ENCODE measurements around the gene ANKRD24. TPM values are rescaled to one million over a fixed set of nuclear protein-coding genes. Genes with fewer than 3 reads are reported as not detected.
"Not testable (repeated sequence)": the region's sequence is repeated elsewhere in the genome, so short reads cannot be mapped to it uniquely, and the experiment has no call there.

The ANKRD24 gene
- total RNA-seq, 1 donor from 2014 or later, result 0.89 TPM

DNA sequence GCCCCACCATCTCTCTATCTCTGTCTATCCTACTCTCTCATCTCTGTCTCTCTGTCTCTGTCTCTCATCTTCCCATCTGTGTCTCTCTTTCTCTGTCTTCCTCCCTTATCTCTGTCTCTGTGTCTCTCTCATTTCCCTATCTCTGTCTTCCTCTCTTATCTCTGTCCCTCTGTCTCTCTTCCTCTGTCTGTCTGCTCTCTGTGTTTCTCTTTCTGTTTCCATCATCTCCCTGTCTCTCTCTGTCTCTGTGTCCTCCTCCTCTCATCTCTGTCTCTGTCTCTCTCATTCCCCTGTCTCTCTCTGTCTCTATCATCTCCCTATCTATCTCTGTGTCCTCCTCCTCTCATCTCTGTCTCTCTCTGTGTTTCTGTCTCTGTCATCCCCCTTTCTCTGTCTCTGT is 45.3 kb downstream of the ANKRD24 start:
- no peaks in the 10 kb centered on the region for H3K36me3 Mint-ChIP-seq (ENCODE audit: unreplicated experiment)
- no peak overlapping the region for H3K4me3 Mint-ChIP-seq (ENCODE audit: unreplicated experiment)
- H3K27ac Mint-ChIP-seq (ENCODE audit: unreplicated experiment), result no peak overlapping the region
- no peak for DNase-seq (ENCODE audit: extremely low spot score, unreplicated experiment)
- TF ChIP-seq, protein P1, sequence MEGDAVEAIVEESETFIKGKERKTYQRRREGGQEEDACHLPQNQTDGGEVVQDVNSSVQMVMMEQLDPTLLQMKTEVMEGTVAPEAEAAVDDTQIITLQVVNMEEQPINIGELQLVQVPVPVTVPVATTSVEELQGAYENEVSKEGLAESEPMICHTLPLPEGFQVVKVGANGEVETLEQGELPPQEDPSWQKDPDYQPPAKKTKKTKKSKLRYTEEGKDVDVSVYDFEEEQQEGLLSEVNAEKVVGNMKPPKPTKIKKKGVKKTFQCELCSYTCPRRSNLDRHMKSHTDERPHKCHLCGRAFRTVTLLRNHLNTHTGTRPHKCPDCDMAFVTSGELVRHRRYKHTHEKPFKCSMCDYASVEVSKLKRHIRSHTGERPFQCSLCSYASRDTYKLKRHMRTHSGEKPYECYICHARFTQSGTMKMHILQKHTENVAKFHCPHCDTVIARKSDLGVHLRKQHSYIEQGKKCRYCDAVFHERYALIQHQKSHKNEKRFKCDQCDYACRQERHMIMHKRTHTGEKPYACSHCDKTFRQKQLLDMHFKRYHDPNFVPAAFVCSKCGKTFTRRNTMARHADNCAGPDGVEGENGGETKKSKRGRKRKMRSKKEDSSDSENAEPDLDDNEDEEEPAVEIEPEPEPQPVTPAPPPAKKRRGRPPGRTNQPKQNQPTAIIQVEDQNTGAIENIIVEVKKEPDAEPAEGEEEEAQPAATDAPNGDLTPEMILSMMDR (IDR thresholded peaks at IDR 0.05), result no peak
- no peaks in the 10 kb centered on the region for H3K27me3 Mint-ChIP-seq (ENCODE audit: unreplicated experiment)
- no peaks in the 10 kb centered on the region for H3K9me3 Mint-ChIP-seq (ENCODE audit: unreplicated experiment)
- no peaks in the 10 kb centered on the region for H3K4me1 Mint-ChIP-seq (ENCODE audit: unreplicated experiment)

DNA sequence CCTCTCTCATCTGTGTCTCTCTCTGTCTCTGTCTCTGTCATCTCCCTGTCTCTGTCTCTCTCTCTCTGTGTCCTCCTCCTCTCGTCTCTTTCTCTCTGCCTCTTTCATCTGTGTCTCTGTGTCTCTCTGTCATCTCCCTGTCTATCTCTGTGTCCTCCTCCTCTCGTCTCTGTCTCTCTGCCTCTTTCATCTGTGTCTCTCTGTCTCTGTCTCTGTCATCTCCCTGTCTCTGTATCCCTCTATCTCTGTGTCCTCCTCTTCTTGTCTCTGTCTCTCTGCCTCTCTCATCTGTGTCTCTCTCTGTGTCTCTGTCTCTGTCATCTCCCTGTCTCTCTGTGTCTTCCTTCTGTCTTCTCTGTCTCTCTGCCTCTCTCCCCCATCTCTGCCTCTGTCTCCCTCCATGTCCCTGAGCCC is 46.3 kb downstream of the ANKRD24 start:
- H3K4me3 Mint-ChIP-seq (ENCODE audit: unreplicated experiment), result no peak overlapping the region
- no peak overlapping the region for H3K27ac Mint-ChIP-seq (ENCODE audit: unreplicated experiment)

DNA sequence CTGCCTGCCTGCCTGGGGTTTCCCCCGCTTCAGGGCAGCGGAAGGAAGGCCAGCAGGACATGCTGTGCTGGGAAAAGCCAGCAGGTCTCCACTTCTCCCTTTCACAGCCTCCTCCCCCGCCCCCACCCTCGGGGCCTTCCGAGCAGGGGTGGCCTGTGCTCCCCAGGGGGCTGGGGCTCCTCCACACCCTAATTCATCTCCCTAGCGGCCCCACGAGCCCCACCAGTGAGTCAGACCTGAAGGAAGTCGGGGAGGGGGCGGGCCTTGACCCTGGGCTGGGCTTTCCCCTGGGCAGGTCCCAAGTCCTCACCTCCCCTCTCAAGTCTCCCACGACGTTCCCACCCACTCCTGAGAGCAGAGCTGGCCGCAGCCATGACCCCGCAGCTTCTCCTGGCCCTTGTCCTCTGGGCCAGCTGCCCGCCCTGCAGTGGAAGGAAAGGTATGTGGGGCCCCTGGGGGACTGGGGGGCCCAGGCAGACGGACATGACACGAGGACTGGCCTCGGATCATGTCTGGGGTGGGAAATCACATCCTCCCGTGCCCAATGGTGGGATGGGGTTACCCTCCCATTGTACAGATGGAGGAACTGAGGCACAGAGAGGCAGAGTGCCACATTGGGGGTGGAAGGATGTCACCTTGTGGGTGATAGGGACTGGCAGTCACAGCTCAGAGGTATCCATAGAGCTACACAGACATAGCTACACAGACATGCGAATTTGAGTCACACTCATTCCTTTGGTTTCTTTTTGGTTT is 46.9 kb downstream of the ANKRD24 start, which contains the start of gene EBI3:
Gene EBI3 (plus strand): TSS at position 345 of the 753 bp plus-strand sequence. CDS start 28 bp downstream, at position 373.
- no peak within 1 kb of the TSS for H3K4me3 Mint-ChIP-seq (ENCODE audit: unreplicated experiment)
- TF ChIP-seq, protein P1 (IDR thresholded peaks at IDR 0.05), result no peak
- peaks cover 8% of the 10 kb centered on the region for H3K4me1 Mint-ChIP-seq (ENCODE audit: unreplicated experiment)
- peak; percentile 88 for DNase-seq (ENCODE audit: extremely low spot score, unreplicated experiment)
- H3K36me3 Mint-ChIP-seq (ENCODE audit: unreplicated experiment), result no peaks in the 10 kb centered on the region
- H3K27me3 Mint-ChIP-seq (ENCODE audit: unreplicated experiment), result no peaks in the 10 kb centered on the region
- peak within 1 kb of the TSS; percentile 81 for H3K27ac Mint-ChIP-seq (ENCODE audit: unreplicated experiment)
- no peaks in the 10 kb centered on the region for H3K9me3 Mint-ChIP-seq (ENCODE audit: unreplicated experiment)

More for the DNA sequence above, 46.3 kb downstream of the ANKRD24 start:
- Mint-ChIP-seq H3K4me1 (ENCODE audit: unreplicated experiment) (peaks cover 5% of the 10 kb centered on the region), H3K9me3 (ENCODE audit: unreplicated experiment) (no peaks in the 10 kb centered on the region), H3K27me3 (ENCODE audit: unreplicated experiment) (no peaks in the 10 kb centered on the region), H3K36me3 (ENCODE audit: unreplicated experiment) (no peaks in the 10 kb centered on the region)
- TF ChIP-seq, protein P1 (IDR thresholded peaks at IDR 0.05), result no peak
- DNase-seq (ENCODE audit: extremely low spot score, unreplicated experiment), result no peak

DNA sequence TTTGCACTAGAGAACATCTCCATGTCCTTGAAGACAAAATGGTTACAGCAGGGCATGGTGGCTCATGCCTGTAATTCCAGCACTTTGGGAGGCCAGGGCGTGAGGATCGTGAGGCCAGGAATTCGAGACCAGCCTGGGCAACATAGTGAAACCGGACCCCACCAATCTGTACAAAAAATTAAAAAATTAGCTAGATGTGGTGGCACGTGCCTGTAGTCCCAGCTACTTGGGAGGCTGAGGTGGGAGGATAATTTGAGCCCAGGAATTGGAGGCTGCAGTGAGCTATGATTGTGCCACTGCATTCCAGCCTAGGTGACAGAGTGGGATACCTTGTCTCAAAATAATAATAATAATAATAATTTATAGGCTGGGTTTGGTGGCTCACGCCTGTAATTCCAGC is 47.7 kb downstream of the ANKRD24 start:
- not testable (repeated sequence) for H3K4me3 Mint-ChIP-seq (ENCODE audit: unreplicated experiment); H3K9me3 Mint-ChIP-seq (ENCODE audit: unreplicated experiment); H3K4me1 Mint-ChIP-seq (ENCODE audit: unreplicated experiment); H3K27ac Mint-ChIP-seq (ENCODE audit: unreplicated experiment); DNase-seq (ENCODE audit: extremely low spot score, unreplicated experiment); H3K27me3 Mint-ChIP-seq (ENCODE audit: unreplicated experiment); H3K36me3 Mint-ChIP-seq (ENCODE audit: unreplicated experiment)

DNA sequence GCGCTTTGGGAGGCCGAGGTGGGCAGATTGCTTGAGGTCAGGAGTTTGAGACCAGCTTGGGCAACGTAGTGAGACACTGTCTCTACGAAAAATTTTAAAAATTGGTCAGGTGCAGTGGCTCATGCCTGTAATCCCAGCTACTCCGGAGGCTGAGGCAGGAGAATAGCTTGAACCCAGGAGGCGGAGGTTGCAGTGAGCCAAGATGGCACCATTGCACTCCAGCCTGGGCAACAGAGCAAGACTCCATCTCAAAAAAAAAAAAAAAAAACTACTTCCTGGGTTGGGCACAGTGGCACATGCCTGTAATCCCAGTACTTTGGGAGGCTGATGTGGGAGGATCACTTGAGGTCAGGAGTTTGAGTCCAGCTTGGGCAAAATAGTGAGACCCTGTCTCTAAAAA is 49.0 kb downstream of the ANKRD24 start:
- H3K4me1 Mint-ChIP-seq (ENCODE audit: unreplicated experiment); H3K36me3 Mint-ChIP-seq (ENCODE audit: unreplicated experiment); DNase-seq (ENCODE audit: extremely low spot score, unreplicated experiment); H3K4me3 Mint-ChIP-seq (ENCODE audit: unreplicated experiment); H3K9me3 Mint-ChIP-seq (ENCODE audit: unreplicated experiment); H3K27ac Mint-ChIP-seq (ENCODE audit: unreplicated experiment); H3K27me3 Mint-ChIP-seq (ENCODE audit: unreplicated experiment): not testable (repeated sequence)

DNA sequence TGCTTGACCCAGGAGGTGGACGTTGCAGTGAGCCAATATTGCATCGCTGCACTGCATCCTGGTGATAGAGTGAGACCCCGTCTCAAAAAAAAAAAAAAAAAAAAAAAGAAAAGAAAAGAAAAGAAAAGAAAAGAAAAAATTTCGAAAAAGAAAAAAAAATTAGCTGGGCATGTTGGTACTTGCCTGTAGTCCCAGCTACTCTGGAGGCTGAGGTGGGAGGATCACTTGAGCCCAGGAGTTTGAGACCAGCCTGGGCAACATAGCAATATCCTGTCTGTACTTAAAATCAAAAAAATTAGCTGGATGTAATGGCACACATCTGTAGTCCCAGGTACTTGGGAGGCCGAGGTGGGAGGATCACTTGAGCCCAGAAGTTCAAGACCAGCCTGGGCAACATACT is 49.6 kb downstream of the ANKRD24 start:
- H3K27me3 Mint-ChIP-seq (ENCODE audit: unreplicated experiment); H3K4me3 Mint-ChIP-seq (ENCODE audit: unreplicated experiment); H3K36me3 Mint-ChIP-seq (ENCODE audit: unreplicated experiment); H3K9me3 Mint-ChIP-seq (ENCODE audit: unreplicated experiment); DNase-seq (ENCODE audit: extremely low spot score, unreplicated experiment); H3K27ac Mint-ChIP-seq (ENCODE audit: unreplicated experiment); H3K4me1 Mint-ChIP-seq (ENCODE audit: unreplicated experiment): not testable (repeated sequence)

Data from osteocyte (in vitro differentiated cells).